Right ventricle myocardium superior (tissue), 1 donor: ENCODE measurements around the gene ATG5. TPM values are rescaled to one million over a fixed set of nuclear protein-coding genes. Genes with fewer than 3 reads are reported as not detected.

Source experiments
- ATAC-seq: fragments of 200-7000 bp; cut with Tn5 transposase; one replicate; pipeline ENCODE4 v1.9.1; 2020; ENCODE audit warnings: mild to moderate bottlenecking; ENCODE audit not compliant: poor library complexity
- DNase-seq: peaks from one replicate; pipeline ENCODE4 v3.0.0-alpha.2; 2020
- intact Hi-C: fragments of 100-400 bp; cut with DNase I; formaldehyde crosslinking; loops from one replicate; pipeline ENCODE4 v1.11.2; 2022
- total RNA-seq: library from RNA; stranded (reverse); fragmentation: NEBNext Ultra II Directional; extraction: Animal tissue kit (Norgen Biotek cat#: 25700); gene quantifications from one replicate; pipeline ENCODE4 v1.2.1, GENCODE V29; 2021
- donor health status: DM: no; HTN: yes; CAD: no; lungs with severe emphysema.

ATG5 gene
- total RNA-seq, 1 donor from 2014 or later, result 14.8 TPM

DNA sequence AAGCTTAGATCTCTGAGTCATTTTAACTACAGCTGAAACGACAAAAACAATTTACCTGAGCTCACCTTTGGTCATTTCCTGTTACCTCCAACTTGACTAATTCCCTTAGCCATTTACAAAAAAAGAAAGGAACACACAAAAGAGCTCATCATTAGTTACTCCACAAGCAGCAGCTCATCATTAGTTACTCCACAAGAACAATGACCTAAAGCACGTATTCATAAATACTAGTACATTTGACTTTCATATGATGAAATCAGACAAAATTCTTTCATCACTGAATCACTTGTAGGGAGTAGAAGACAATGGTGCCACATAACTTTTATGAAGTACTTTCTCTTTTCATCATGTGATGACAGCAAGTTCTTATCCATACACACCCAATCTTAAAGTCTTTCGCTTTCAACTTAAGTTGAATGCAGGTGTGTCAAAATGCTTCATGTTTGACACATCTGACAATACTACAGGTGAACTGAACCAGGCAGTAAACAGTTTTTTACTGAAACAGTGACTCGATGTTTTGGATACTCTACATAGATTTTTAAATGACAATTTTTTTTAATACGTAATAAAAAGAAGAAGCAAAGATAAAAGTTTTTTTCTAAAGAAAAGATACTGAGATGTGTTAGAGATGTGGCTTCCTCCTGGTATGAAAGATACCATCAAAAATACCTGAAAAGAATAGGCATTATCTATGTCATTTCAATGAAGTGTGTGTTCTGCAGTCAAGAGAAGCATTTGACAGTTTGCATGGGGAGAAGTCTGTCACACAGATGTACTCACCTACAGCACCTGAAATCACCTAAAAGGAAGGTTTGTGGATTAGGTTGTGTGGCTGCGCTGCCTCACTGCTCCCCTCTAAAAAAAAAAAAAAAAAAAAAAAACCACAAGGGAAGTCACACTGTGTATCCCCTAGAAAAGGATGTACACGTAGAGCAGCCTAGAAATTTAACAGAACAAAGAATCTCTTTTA is 130.3 kb downstream of the ATG5 start:
- ATAC-seq, result no peak
- intact Hi-C loops, result no loop called here

GRCh38 chr6:106192824-106193223 is 132.7 kb downstream of the ATG5 start:
- ATAC-seq, result no peak
- DNase-seq, result no peak
- intact Hi-C loops, result no loop called here

More for the DNA sequence above, 130.3 kb downstream of the ATG5 start:
- DNase-seq, result no peak

DNA sequence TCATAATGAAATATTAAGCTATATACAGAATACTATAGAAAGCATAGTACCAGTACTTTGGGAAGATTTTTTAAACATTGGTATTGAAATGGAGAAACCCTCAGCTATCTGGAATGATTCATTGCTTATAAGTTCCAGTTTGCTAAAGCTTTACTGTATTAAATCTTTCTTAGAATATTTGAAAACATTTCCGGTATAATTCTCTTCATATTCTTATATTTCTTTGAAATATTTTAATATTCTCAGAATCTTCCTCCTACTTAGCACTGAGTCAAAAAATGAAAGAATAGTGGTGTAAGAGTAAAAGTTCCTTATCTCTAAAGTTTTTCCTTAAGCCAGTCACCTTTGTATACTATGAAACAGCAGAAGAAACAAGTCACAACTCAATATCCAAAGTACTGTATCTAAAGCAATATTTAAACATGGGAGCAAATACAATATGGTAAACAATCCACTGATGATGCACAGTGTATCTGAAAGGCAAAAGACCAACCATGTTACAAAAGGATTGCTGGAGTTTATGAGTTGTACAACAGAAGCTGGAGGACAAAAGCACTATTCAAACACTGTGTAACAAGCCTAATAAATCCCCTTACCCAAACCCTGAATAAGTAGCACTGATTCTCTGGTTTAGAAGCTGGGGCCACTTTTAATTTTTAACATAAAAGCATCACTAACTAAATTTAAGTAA is 137.3 kb downstream of the ATG5 start:
- intact Hi-C loops, result no loop called here
- ATAC-seq (no peak), DNase-seq (no peak)

GRCh38 chr6:106187424-106187982 is 138.1 kb downstream of the ATG5 start:
- intact Hi-C loops, result no loop called here
- DNase-seq, result no peak
- no peak for ATAC-seq

DNA sequence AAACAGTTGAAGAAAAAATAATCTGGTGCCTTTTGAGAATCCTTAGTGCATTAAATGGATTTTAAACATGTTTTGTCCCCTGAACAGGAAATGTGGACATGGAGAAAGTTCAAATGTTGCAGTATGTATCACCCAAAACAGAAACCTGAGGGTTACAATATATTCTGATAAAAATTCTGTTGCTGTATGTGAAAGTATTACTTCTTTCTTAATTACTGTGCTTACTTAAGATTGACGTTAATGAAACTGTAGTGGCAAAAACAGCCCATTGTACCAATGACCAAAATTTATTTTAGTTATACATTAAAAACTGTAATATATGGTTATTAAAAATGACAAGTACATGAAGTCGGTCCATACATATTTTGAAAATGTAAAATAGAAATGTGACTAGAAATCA is 138.8 kb downstream of the ATG5 start:
- intact Hi-C loops, result no loop called here

DNA sequence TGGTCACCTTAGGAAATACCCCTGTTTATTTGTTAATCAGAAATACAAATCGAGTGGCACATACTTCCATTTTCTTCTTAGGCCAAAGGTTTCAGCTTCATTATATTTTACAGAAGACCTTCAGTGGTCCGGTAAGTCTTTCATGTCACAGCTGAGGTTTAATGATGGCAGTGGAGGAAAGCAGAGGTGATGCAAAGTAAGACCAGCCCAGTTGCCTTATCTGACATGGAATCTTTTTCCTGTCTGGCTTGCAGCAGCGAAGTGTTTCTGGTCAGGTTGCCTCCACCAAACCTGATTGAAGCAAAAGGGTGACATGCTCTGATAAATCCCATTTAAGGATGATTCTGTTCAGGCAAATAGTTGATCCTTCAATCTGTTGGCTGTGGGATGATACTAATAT is 139.4 kb downstream of the ATG5 start:
- ATAC-seq (no peak), DNase-seq (no peak)
- intact Hi-C loops, result no loop called here

More for the DNA sequence above, 138.8 kb downstream of the ATG5 start:
- no peak for DNase-seq
- no peak for ATAC-seq

- intact Hi-C loops, result no loop called here
- ATAC-seq (no peak), DNase-seq (no peak)
These were observed 139.9 kb downstream of the ATG5 start for GRCh38 chr6:106185615-106186014.

DNA sequence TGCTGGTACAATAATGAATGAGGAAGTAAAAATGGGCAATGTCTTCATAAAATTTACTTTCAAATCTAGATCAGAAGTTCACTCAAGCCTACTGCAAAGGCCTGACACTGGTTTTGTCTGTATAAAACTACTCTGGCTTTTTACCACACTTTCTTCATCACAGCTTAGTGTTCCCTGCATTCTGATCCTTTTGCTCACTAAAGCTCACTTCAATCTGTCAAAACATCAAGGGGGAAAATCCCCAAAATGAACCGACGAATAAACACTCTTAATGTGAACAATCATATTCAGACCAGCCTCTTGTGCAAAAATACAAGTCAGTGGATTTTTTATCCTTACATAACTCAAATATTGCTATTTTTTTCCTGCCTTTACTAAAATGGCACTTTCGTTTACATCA is 140.9 kb downstream of the ATG5 start:
- intact Hi-C loops, result no loop called here
- ATAC-seq (no peak), DNase-seq (no peak)

- ATAC-seq, result no peak
- no peak for DNase-seq
- intact Hi-C loops, result no loop called here
These were observed 142.1 kb downstream of the ATG5 start for GRCh38 chr6:106183430-106183829.

GRCh38 chr6:106182455-106182854 is 143.1 kb downstream of the ATG5 start:
- intact Hi-C loops, result no loop called here
- ATAC-seq (no peak), DNase-seq (no peak)

GRCh38 chr6:106181664-106182418 is 143.7 kb downstream of the ATG5 start:
- DNase-seq (no peak), ATAC-seq (no peak)
- intact Hi-C loops, result no loop called here

DNA sequence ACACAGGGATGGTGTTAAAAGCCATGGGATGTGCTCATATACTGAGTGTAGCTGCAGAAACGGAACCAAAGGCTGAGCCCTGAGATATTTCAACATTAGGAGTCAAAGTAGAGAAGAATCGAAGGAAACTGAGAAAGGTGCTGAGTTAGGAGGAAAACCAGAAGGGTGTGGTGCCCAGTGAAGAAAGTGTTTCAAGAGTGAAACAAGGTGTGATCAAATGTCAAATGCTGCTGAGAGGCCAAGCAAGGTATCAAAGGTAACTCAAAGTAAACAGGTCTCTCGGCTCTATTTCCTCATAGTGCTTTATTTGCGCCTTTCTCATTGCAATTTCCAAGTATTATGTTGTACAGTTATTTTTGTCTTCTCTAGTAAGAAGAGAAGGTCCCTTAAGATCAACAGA is 145.4 kb downstream of the ATG5 start:
- ATAC-seq, result no peak
- intact Hi-C loops, result no loop called here
- no peak for DNase-seq

DNA sequence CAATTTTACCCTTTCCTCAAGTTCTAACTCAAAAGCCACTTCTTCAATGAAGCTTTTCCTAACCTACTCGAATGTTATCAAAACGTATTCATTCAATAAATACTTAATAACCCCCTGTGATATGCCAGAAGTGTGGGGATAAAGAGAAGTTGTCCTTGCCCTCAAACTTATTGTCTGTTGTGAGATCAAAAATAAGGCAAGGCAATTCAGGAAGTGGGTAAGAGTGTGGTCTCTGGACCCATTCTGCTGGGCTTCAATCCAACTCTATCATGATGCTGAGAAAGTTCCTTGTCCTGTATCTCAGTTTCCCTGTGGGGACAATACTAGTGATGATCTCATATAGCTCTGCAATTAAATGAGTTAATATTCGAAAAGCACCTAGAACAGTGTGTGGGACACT is 146.7 kb downstream of the ATG5 start:
- no peak for DNase-seq
- ATAC-seq, result no peak
- intact Hi-C loops, result no loop called here

- DNase-seq (no peak), ATAC-seq (no peak)
- intact Hi-C loops, result no loop called here
These were observed 147.8 kb downstream of the ATG5 start for GRCh38 chr6:106177786-106178185.

GRCh38 chr6:106173124-106173879 is 152.3 kb downstream of the ATG5 start:
- ATAC-seq (no peak), DNase-seq (no peak)
- intact Hi-C loops, result no loop called here

DNA sequence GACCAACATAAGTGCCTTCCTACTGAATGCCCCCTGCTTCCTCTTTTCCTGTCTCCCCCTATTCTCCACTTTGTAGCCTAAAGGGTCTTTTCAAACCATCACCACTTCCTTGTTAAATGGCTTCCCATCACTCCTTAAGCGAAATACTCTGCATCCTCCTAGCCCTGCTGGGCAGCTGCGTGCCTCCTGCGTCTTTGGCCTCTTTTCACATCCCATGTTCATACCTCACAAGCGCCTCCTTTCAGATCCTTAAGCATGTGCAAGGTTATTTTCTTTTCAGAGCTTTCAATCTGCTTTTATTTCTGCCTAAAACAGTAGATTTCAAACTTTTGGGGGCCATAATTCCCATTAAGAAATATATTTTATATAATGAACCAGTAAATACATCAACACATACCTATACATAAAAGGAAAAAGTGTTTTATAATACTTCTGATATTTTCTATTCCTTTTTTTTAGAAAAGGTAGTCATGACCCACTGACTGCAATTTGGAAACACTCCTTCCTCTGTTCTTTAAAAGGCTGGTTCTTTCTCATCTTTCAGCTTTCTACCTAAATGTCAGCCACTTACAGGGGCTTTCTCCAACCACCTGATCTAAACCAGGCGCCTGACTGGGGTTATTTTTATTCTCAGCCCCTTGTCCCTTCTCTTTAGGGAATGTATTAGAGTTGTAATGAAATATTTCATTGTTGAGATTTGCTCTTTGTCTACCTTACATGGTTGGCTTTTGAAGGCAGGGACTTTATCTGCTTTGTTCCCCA is 155.3 kb downstream of the ATG5 start:
- DNase-seq (no peak), ATAC-seq (no peak)
- intact Hi-C loops, result no loop called here

GRCh38 chr6:106169517-106169916 is 156.0 kb downstream of the ATG5 start:
- intact Hi-C loops, result no loop called here
- DNase-seq, result no peak
- no peak for ATAC-seq
